ENCODE data around the gene HINFP.
A peak's percentile ranks its signal among the peaks of the same experiment; 100 is the strongest.
"Not testable (repeated sequence)": the region's sequence is repeated elsewhere in the genome, so short reads cannot be mapped to it uniquely, and the experiment has no call there.

The HINFP gene

GRCh38 chr11:119117004-119117706 is 4.2 kb upstream of the HINFP start:
- no peak for DNase-seq

- DNase-seq = no peak
These were observed 3.2 kb upstream of the HINFP start for GRCh38 chr11:119118227-119118626.

GRCh38 chr11:119118946-119119345 is 2.4 kb upstream of the HINFP start:
- DNase-seq = no peak

- no peak for DNase-seq
These were observed 757 bp upstream of the HINFP start for GRCh38 chr11:119120639-119121007.

GRCh38 chr11:119121811-119122124 is 388 bp downstream of the HINFP start:
- no peak for DNase-seq

GRCh38 chr11:119125821-119126220 is 4.4 kb downstream of the HINFP start:
- DNase-seq = no peak

- no peak for DNase-seq
These were observed 5.4 kb downstream of the HINFP start for GRCh38 chr11:119126675-119127268.

GRCh38 chr11:119130662-119131061 is 9.3 kb downstream of the HINFP start:
- DNase-seq = no peak

GRCh38 chr11:119134389-119134978 is 13.1 kb downstream of the HINFP start:
- DNase-seq = peak; percentile 4

GRCh38 chr11:119139276-119139675 is 17.9 kb downstream of the HINFP start:
- DNase-seq = not testable (repeated sequence)

- peak; percentile 77 for DNase-seq
These were observed 23.6 kb downstream of the HINFP start for GRCh38 chr11:119144825-119145486.

- DNase-seq = no peak
These were observed 24.2 kb downstream of the HINFP start for GRCh38 chr11:119145551-119145950.

GRCh38 chr11:119147604-119148333 is 26.4 kb downstream of the HINFP start:
- no peak for DNase-seq

- DNase-seq = no peak
These were observed 27.3 kb downstream of the HINFP start for GRCh38 chr11:119148720-119149017.

GRCh38 chr11:119149018-119149785 is 27.8 kb downstream of the HINFP start, which contains the start of gene ABCG4:
Gene ABCG4, plus strand, starts transcription at chr11:119149052. Its CDS starts 914 bp downstream, at chr11:119149966.
- DNase-seq = peak; percentile 22

- no peak for DNase-seq
These were observed 28.5 kb downstream of the HINFP start for GRCh38 chr11:119149786-119150275.

- DNase-seq = no peak
These were observed 30.7 kb downstream of the HINFP start for GRCh38 chr11:119152043-119152442.

GRCh38 chr11:119152604-119153003 is 31.2 kb downstream of the HINFP start:
- DNase-seq = no peak

- DNase-seq = peak; percentile 10
These were observed 31.9 kb downstream of the HINFP start for GRCh38 chr11:119153049-119153818.

GRCh38 chr11:119154178-119154577 is 32.8 kb downstream of the HINFP start:
- no peak for DNase-seq

All from fibroblast of skin of back (primary cell).